Measurements from ENCODE around the gene MIS12. TPM values are rescaled to one million over a fixed set of nuclear protein-coding genes. Genes with fewer than 3 reads are reported as not detected.

The MIS12 gene
- polyA plus RNA-seq, 10 donors: 19.1 to 28.4 (median 24.1) TPM

DNA sequence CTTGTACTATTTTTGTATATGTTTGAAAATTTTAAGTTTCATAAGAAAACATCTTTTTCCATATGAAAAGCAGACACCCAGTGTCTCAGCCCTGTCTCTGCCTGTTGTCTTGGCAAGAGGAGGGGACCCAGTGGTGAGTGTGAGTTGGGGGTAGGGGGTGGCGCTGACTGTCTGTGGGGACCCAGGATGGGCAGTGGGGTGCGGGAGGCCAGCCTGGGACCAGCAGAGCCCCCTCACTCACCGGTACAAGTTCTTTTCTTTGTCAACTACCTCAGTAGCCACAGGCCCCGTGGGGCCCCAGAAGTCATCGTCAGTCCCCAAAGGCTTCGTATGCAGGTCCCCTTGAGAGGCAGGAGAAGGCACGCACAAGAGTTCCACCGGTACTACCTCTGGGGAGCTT is 46.2 kb downstream of the MIS12 start:
- no peak for DNase-seq

DNA sequence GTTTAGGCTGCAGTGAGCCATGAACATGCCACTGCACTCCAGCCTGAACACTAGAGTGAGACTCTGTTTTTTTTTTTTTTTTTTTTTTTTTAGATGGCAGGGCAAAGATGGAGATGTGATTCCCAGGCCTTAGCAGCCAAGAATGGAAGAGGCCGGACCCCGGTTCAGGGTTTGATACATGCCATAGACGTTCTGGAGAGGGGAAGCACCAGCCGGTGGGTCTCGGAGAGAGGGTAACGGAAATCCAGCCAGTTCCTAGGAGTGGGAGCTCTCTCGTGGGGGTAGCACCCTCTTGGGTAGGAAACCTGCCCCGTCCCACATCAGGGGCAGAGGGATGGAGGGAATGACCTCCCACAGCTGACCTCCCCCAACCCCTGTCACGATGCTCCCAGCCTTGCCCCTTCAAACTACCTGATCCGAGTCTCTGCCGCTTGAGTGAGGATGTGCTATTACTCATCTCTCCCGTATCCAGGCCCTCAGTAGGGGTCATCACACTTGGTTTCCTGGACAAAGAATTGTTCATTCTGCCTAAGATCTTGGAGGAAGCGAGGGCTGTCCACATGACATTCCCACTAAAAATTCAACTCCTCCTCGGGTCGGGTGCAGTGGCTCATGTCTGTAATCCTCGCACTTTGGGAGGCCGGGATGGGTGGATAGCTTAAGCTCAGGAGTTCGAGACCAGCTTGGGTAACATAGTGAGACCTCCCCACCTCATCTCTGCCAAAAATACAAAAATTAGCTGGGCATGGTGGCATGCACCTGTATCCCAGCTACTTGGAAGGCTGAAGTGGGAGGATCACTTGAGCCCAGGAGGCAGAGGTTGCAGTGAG is 47.3 kb downstream of the MIS12 start:
- DNase-seq: no peak

GRCh38 chr17:5535436-5535835 is 49.1 kb downstream of the MIS12 start:
- DNase-seq: no peak

- DNase-seq: peak in 2 of 3 donors; percentile 4 to 34
Observed at GRCh38 chr17:5536866-5537650, 50.7 kb downstream of the MIS12 start.

GRCh38 chr17:5539286-5539685 is 52.9 kb downstream of the MIS12 start:
- no peak for DNase-seq

GRCh38 chr17:5540321-5540720 is 54.0 kb downstream of the MIS12 start:
- DNase-seq: no peak

Other genes starting within 250 kb of the MIS12 start
- gene RABEP1, start 204.3 kb upstream of the MIS12 start, polyA plus RNA-seq (ENCODE audit: insufficient read length in 10 of 10): 10 to 100 TPM; 45.4 to 75.4 (median 55.1) TPM
- gene NUP88, start 66.9 kb upstream of the MIS12 start, polyA plus RNA-seq (ENCODE audit: insufficient read length in 10 of 10): 10 to 100 TPM; 40.4 to 52.3 (median 43.9) TPM
- 10 to 100 TPM; 40.0 to 57.0 (median 47.0) TPM for gene RPAIN, start 66.4 kb upstream of the MIS12 start, polyA plus RNA-seq (ENCODE audit: insufficient read length in 10 of 10)
- gene C1QBP, start 47.4 kb upstream of the MIS12 start, polyA plus RNA-seq (ENCODE audit: insufficient read length in 10 of 10): 100 to 1,000 TPM; 104 to 132 (median 119) TPM
- 10 to 100 TPM; 10.0 to 15.6 (median 12.7) TPM for gene DHX33, start 17.6 kb upstream of the MIS12 start, polyA plus RNA-seq (ENCODE audit: insufficient read length in 10 of 10)
- gene DERL2, start 388 bp upstream of the MIS12 start, polyA plus RNA-seq (ENCODE audit: insufficient read length in 10 of 10): 10 to 100 TPM; 38.8 to 57.3 (median 48.1) TPM
- 10 to 100 TPM; 45.0 to 79.3 (median 60.6) TPM for gene NLRP1, start 97.9 kb downstream of the MIS12 start, polyA plus RNA-seq (ENCODE audit: insufficient read length in 10 of 10)